RCC 7860 (cell line): ENCODE results near the gene KIF5C.
"Not testable (repeated sequence)": the region's sequence is repeated elsewhere in the genome, so short reads cannot be mapped to it uniquely, and the experiment has no call there.

ENCODE experiments used
- DNase-seq: peaks from one replicate; pipeline ENCODE4 v3.0.0-alpha.2; 2015; ENCODE audit warnings: low spot score
- FAIRE-seq: peaks from 2 replicates; lab custom pipeline; 2012; peaks lifted over from hg19 to GRCh38; lab: Jason Lieb, UNC

The KIF5C gene

DNA sequence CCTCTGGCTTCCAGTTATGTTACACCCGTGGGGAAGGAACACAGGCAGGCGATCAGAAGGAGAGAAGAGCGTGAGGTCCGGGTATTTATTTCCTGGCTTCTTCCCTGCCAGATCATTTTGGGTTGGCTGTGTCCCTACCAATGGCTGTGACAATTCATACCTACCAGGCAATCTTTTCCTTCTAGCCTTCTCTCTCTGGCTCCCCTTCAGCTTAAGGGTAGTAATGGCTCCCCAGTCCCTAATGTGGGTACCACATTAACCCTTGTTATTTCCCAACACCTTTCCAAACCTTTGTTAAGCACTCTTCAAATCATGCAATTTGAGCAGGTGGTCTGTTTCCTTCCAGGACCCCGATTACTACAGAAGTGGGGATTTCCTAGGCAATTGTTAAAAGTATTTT, 84.7 kb downstream of the KIF5C start:
- no peak for DNase-seq
- FAIRE-seq = no peak

DNA sequence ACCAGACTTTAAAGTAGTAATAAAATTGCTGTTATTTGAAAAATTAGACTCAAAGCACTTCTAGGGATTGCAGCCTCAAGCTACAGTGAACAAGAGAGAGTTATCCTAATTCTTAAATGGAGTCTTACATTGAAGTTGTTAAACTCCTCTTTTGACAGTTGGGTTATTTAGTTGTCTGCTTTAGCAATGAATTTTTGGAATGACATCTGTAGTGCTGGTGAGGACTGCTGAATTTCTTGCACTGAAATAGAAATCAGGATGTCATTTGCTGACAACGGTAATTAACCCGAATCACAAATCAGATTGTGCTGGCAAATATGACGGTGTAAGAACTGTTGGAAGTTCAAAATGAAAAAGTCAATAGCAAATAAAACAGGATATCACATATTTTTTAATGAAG, 85.5 kb downstream of the KIF5C start:
- DNase-seq = no peak
- FAIRE-seq = no peak

- FAIRE-seq = no peak
- DNase-seq = no peak
Observed at GRCh38 chr2:148963461-148963860, 88.4 kb downstream of the KIF5C start.

- no peak for FAIRE-seq
- no peak for DNase-seq
Observed at GRCh38 chr2:148965623-148966437, 90.8 kb downstream of the KIF5C start.

DNA sequence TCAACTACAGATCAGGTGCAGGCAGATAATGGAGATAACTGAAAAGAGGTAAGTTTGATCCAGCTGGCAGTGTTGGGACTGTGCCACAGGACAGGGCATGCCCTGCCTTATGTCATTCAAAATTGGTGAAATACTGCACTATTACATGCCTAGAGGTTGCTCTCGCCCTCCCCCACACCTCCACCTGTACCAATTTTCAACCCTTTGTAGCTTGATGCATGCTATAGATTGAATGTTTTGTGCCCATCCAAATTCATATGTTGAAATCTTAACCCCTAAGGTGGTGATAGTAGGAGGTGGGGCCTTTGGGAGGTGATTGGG, 91.4 kb downstream of the KIF5C start:
- FAIRE-seq = no peak
- no peak for DNase-seq

DNA sequence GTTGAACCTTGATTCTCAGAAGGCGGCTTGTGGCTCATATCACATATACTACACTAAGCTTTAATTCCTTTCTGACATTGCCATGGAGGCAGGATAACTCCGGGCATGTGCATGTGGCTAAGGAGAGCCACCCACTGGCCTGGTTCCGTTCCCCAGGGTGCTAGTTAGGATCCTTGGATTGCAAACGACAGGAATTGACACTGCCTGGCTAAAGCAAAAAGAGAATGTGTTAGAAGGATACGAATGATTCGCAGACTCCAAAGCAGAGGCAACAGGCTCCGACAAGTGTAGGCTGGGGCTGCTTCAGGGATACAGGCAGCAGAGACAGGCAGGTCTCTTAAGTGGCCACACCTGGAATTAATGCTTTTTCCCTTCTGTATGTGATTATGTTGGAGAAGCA, 92.0 kb downstream of the KIF5C start:
- DNase-seq (no peak), FAIRE-seq (no peak)

DNA sequence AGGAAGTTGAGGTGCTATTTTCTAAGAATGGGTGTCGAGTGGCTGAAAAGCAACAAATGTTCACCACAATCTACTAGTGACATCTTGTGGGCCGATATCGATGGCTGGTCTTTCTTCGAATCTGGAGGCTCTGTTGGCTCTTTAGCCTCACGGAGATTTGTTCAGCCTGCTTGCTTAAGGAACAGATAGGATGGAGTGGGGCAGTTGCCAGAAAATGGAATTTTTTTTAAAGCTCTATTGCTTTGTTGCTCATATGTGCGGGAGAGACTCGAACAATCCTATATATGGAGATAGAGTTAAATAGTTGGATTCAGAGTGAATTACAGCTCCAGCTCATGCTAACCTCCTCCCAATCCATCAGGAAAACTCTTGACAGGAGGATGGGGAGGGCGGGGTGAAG, 92.6 kb downstream of the KIF5C start:
- DNase-seq (no peak), FAIRE-seq (no peak)

- FAIRE-seq (no peak), DNase-seq (no peak)
Observed at GRCh38 chr2:148968301-148968700, 93.3 kb downstream of the KIF5C start.

DNA sequence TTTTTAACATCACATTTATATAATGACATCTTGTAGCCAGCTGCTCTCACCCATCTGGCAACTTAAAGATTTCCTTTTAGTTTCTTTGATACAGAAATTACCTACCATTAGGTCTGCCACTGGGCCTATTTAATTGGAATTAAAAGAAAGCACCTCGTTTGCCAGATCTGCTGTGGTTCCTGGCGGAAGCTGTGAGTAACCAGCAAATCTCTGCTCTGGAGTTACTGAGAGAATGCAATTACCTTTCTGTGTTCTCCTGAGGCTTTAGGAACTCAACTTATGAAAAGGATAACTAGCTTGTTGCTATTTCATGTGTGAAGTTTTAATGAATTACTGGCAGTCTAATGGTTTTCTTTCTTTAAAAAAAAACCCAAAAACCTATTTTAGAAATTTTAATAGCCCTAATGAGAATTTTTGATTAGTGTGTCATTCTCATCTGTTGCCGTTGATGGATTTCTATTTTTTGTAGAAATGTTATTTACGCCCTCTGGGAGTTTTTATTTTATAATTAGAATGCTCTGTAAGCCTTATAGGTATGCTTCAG, 93.8 kb downstream of the KIF5C start:
- FAIRE-seq = no peak
- DNase-seq = no peak

- FAIRE-seq = no peak
Observed at GRCh38 chr2:148969659-148970061, 94.6 kb downstream of the KIF5C start.

GRCh38 chr2:148970385-148970784, 95.4 kb downstream of the KIF5C start:
- no peak for DNase-seq
- FAIRE-seq = no peak

More at GRCh38 chr2:148969659-148970061, 94.6 kb downstream of the KIF5C start:
- no peak for DNase-seq

DNA sequence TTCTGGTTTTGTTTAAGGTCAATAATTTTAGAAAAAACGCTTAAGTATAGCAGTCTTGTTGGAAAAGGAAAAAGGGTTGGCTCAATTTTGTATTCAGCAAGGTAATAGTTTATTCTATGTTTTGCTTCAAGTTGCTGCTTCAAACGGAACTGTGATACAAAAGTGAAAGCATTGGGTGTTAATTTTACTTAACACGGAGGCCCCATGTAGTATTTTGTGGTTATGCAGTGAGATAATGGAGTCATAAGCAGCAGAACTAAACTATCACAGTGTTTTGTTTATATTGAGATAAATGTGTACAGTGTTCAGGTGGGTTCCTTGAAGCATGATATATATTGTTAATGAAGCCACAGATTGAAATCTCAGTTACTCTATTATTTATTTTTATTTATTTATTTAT, 96.5 kb downstream of the KIF5C start:
- FAIRE-seq = no peak
- no peak for DNase-seq

DNA sequence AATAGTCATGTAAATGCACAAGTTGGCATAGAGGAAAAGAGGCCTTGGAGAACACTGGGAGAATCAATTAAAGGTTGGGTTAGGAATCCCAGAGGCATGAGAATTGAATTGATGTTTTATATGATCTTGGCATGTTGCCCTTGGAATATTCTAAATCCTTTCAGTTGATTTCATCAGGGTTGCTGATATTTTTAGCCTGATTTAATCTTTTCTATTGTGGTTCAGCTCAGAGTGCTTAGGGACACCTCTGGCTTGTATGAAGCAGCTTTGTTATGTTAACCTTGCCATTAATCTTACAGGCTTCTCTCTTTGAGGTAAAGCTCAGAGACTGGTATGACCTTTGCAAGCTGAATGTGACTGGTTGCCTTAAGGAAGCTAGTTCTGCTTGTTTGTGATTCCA, 99.1 kb downstream of the KIF5C start:
- DNase-seq (no peak), FAIRE-seq (no peak)

DNA sequence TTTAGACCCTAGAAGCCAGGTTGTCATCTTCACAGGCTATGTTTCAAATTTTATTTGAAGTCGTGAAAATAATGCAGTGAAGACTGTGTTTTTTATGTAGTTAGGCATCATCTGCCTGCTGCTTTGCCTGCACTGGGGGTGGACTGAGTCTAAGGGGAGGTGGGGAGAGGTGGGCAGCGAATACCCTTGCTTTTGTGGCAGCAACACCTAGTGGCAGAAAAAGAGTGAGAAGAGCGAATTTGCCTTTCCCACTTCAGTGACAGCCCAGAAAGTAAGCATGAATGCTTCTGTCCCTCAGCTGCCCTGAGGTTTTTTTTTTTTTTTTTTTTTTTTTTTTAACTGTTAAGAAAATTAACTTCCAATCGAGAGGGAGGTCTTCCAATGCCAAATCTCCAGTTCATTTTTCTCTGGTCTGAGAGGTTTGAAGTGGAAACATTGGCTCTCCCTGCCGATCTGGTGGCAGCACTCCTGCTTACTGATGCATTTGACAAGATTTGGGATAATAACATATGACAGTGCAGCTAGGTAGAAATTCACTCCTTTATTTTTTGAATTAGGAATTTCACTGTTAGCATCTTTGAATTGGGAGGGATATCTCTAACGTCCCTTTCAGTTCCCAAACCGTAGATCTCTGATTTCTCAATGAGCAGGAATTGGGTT, 103.1 kb downstream of the KIF5C start:
- no peak for DNase-seq
- no peak for FAIRE-seq

DNA sequence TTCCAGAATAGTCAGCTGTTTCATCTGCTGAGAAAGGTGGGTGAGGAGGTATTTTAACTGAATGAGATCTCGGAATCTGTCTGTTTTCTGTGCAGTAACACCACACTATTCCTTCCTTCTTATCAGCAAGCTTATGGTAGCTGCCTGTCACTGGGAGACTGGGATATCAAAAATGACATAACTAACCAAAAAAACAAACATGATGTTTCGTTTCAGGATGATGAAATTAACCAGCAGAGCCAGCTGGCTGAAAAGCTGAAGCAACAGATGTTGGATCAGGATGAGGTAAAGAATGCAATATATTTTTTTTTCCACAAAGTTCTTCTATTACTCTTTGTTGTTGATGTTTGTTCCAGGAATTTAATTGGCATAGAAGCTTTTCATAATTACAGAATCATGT, 103.7 kb downstream of the KIF5C start:
- DNase-seq (no peak), FAIRE-seq (no peak)

DNA sequence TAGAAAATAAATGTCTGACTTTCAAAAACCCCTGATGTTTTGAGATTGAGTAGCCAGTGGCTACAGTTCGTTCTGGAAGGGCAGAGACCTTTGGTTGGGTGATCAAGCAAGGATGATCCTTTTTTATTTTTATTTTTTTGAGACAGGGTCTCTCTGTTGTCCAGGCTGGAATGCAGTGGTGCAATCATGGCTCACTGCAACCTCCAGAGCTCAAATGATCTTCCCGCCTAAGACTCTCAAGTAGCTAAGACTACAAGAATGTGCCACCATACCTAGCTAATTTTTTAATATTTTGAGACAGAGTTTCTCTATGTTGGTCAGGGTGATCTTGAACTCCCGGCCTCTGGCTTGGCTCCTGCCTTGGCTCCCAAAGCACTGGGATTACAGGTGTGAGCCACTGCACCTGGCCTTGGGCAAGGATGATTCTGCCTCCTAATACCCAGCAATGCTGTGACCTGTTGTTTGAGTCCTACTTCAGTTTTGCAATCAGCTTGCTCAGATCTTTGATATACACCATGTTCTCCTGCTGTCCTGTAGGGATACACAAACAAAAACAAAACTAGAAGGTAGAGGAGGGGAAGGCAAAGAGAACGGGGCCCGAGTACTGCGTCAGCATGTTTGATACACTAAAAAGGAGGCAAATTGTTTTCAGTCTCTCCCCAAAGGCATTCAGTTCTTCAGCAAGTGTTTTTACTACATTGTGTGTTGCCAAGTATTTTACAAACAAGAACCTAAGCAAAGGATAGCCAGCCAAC, 104.3 kb downstream of the KIF5C start:
- DNase-seq (no peak), FAIRE-seq (no peak)

- DNase-seq (no peak), FAIRE-seq (no peak)
Observed at GRCh38 chr2:148979919-148980277, 104.9 kb downstream of the KIF5C start.

GRCh38 chr2:148980496-148980895, 105.5 kb downstream of the KIF5C start:
- FAIRE-seq, DNase-seq: not testable (repeated sequence)

- FAIRE-seq = no peak
- no peak for DNase-seq
Observed at GRCh38 chr2:148981324-148981723, 106.3 kb downstream of the KIF5C start.

- FAIRE-seq (no peak), DNase-seq (no peak)
Observed at GRCh38 chr2:148981781-148982180, 106.8 kb downstream of the KIF5C start.

DNA sequence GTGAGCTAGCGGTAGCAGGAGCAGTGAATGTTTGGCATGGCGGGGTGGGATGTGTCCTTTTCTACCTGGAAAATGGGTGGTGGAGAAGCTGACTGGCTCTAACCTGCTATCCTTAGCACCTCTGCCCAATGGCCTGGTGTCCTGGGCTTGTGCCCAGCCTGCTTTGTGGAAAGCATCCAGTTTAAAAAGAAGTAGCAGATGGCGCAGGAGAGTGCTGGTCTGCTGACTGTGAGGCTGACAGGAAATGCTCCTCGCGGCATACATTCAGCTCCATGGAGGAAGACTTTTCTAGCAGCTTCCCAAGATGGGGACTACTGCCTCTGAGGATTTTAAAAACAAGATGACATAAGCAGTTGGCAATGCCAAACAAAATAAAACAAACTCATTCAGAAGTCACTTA, 107.3 kb downstream of the KIF5C start:
- FAIRE-seq (no peak), DNase-seq (no peak)

DNA sequence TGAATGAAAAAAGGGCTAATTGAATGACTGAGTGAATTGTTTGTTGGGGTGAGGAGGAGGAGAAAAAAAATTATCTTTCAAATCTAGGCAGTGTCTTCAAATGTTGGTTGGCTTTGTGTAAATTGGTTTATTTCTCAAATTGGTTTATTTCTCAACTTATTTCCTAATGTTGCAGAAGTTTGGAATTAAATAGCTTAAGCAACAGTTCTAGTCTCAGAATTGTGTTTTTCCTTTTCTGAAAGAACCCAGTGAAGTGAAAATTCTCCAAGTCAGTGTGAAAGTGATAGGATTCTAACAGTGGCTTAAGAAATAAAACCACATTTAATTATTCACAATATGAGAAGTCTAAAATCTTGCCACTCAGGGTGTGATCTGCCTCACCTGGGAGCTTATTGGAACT, 108.9 kb downstream of the KIF5C start:
- FAIRE-seq = no peak
- no peak for DNase-seq
